WTC11 (cell line): ENCODE measurements around the gene TPRG1L. TPM values are rescaled to one million over a fixed set of nuclear protein-coding genes. Genes with fewer than 3 reads are reported as not detected.
A peak's percentile ranks its signal among the peaks of the same experiment; 100 is the strongest.

Experiments
- ATAC-seq: fragments of 200-7000 bp; cut with Tn5 transposase; 2 replicates; pipeline ENCODE4 v1.10.0; 2021; ENCODE audit warnings: mild to moderate bottlenecking, moderate library complexity
- CTCF ChIA-PET: fragments of 300-600 bp; sonication (Branson Sonifier 250); formaldehyde crosslinking; loops from one replicate; lab custom pipeline; 2021; ENCODE audit warnings: antibody characterized with exemption; lab: Charles Lee
- POLR2A ChIA-PET: fragments of 350-600 bp; sonication (Branson Sonifier 250); formaldehyde crosslinking; loops from one replicate; lab custom pipeline; 2021; ENCODE audit warnings: antibody characterized with exemption; lab: Charles Lee
- DNase-seq: peaks from one replicate; pipeline ENCODE4 v3.0.0; 2021; ENCODE audit warnings: low spot score
- H3K27ac Mint-ChIP-seq: 2 replicates; pipeline ENCODE4 v1.8.0; 2021; ENCODE audit warnings: mixed read lengths
- H3K27me3 Mint-ChIP-seq: 2 replicates; pipeline ENCODE4 v1.8.0; 2021; ENCODE audit warnings: low read depth, mild to moderate bottlenecking, moderate library complexity, mixed read lengths
- H3K36me3 Mint-ChIP-seq: 2 replicates; pipeline ENCODE4 v1.8.0; 2021; ENCODE audit warnings: mixed read lengths
- H3K4me1 Mint-ChIP-seq: 2 replicates; pipeline ENCODE4 v1.8.0; 2022; ENCODE audit warnings: mixed read lengths
- H3K4me3 Mint-ChIP-seq: 2 replicates; pipeline ENCODE4 v1.8.0; 2021; ENCODE audit warnings: mild to moderate bottlenecking, moderate library complexity, mixed read lengths
- H3K9me3 Mint-ChIP-seq: 2 replicates; pipeline ENCODE4 v1.8.0; 2021; ENCODE audit warnings: mixed read lengths
- MXD4 ChIP-seq: fragments of 250-450 bp; sonication (Bioruptor Pico); IDR thresholded peaks from 2 replicates; pipeline ENCODE4 v1.8.0; 2021; ENCODE audit warnings: mild to moderate bottlenecking, moderate library complexity, borderline replicate concordance
- NR1H2 ChIP-seq: sonication (generic); formaldehyde crosslinking; IDR thresholded peaks from 2 replicates; pipeline ENCODE4 v1.9.0; 2021; ENCODE audit warnings: mild to moderate bottlenecking, moderate library complexity, missing genetic modification reagents
- NR2C2 ChIP-seq: sonication (generic); formaldehyde crosslinking; IDR thresholded peaks from 2 replicates; pipeline ENCODE4 v1.8.0; 2022; ENCODE audit warnings: mild to moderate bottlenecking, missing genetic modification reagents
- ZNF263 ChIP-seq: sonication (generic); formaldehyde crosslinking; IDR thresholded peaks from 2 replicates; pipeline ENCODE4 v1.8.1; 2022; ENCODE audit warnings: low read depth, mild to moderate bottlenecking, moderate library complexity, missing genetic modification reagents
- total RNA-seq: library from RNA; stranded (reverse); gene quantifications from 3 replicates; pipeline ENCODE4 v1.2.3, GENCODE V29; 2021
- TF ChIP-seq, protein P1 (sequence below): sonication (generic); formaldehyde crosslinking; IDR thresholded peaks from 2 replicates; pipeline ENCODE4 v1.8.1; 2023; ENCODE audit warnings: mild to moderate bottlenecking, missing genetic modification reagents
- TF ChIP-seq, protein P2 (sequence below): fragments of 200-600 bp; IDR thresholded peaks from 2 replicates; pipeline ENCODE4 v1.8.0; 2022; ENCODE audit warnings: antibody characterized with exemption
- TF ChIP-seq, protein P3 (sequence below): fragments of 250-450 bp; sonication (Bioruptor Pico); IDR thresholded peaks from 2 replicates; pipeline ENCODE4 v2.1.2; 2022; ENCODE audit warnings: mild to moderate bottlenecking, moderate library complexity
- TF ChIP-seq, protein P4 (sequence below): sonication (generic); formaldehyde crosslinking; IDR thresholded peaks from 2 replicates; pipeline ENCODE4 v1.8.1; 2023; ENCODE audit warnings: mild to moderate bottlenecking, missing genetic modification reagents, borderline replicate concordance

TPRG1L gene
- total RNA-seq, 1 experiment from 2014 or later, result 20.9 TPM

DNA sequence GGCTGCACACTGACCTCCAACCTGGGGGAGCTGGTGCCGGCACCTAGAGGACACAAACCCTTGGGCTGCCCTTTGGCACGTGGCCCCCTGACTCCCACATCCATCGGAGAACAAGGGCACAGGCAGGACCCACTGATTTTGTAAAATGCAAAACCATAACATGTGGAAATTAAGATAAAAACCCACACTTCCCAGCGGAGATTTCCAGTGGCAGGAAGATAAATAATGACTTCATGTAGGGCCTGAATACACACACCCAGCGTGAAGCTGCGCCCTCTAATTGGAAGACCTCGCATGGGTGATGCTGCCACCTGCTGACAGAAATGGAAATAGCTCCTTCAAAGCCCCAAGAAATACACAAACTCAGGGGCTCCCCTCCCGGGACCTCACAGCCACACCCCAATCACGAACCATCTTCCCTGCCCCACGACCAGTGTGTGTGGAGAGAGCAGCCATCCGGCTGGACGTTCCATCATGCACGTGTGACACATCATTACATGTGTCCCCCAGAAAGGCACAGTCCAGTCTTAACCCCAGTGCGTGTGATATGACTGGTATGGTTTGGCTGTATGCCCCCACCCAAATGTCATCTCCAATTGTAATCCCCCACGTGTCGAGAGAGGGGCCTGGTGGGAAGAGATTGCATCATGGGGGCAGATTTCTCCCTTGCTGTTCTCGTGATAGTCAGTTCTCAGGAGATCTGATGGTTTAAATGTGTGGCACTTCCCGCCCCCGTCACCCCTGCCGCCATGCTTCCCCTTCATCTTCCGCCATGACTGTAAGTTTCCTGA, 5.7 kb upstream of the TPRG1L start:
- ChIA-PET POLR2A (interaction anchor here (1.0 kb wide), 1 partner anchor 128 kb away, joined by 4 read pairs; no protein-coding TSS in a partner anchor), CTCF (interaction anchor here (0.5 to 3.9 kb wide), 64 partner anchors 9 to 1419 kb away, joined by 3 to 86 read pairs (median 4); partner anchors contain the start of genes MEGF6 and TP73)
- Mint-ChIP-seq H3K27ac (no peak overlapping the region), H3K4me3 (no peak overlapping the region), H3K27me3 (peaks cover 8% of the 10 kb centered on the region), H3K4me1 (peaks cover 24% of the 10 kb centered on the region), H3K36me3 (no peaks in the 10 kb centered on the region), H3K9me3 (no peaks in the 10 kb centered on the region)
- TF ChIP-seq ZNF263 (CRISPR knock-in tag) (no peak), MXD4 (CRISPR knock-in tag) (no peak)
- TF ChIP-seq, protein P1, sequence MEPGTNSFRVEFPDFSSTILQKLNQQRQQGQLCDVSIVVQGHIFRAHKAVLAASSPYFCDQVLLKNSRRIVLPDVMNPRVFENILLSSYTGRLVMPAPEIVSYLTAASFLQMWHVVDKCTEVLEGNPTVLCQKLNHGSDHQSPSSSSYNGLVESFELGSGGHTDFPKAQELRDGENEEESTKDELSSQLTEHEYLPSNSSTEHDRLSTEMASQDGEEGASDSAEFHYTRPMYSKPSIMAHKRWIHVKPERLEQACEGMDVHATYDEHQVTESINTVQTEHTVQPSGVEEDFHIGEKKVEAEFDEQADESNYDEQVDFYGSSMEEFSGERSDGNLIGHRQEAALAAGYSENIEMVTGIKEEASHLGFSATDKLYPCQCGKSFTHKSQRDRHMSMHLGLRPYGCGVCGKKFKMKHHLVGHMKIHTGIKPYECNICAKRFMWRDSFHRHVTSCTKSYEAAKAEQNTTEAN (CRISPR knock-in tag), result no peak
- TF ChIP-seq, protein P2, sequence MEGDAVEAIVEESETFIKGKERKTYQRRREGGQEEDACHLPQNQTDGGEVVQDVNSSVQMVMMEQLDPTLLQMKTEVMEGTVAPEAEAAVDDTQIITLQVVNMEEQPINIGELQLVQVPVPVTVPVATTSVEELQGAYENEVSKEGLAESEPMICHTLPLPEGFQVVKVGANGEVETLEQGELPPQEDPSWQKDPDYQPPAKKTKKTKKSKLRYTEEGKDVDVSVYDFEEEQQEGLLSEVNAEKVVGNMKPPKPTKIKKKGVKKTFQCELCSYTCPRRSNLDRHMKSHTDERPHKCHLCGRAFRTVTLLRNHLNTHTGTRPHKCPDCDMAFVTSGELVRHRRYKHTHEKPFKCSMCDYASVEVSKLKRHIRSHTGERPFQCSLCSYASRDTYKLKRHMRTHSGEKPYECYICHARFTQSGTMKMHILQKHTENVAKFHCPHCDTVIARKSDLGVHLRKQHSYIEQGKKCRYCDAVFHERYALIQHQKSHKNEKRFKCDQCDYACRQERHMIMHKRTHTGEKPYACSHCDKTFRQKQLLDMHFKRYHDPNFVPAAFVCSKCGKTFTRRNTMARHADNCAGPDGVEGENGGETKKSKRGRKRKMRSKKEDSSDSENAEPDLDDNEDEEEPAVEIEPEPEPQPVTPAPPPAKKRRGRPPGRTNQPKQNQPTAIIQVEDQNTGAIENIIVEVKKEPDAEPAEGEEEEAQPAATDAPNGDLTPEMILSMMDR, result peak; percentile 77
- ATAC-seq (peak; percentile 81), DNase-seq (peak; percentile 78)

DNA sequence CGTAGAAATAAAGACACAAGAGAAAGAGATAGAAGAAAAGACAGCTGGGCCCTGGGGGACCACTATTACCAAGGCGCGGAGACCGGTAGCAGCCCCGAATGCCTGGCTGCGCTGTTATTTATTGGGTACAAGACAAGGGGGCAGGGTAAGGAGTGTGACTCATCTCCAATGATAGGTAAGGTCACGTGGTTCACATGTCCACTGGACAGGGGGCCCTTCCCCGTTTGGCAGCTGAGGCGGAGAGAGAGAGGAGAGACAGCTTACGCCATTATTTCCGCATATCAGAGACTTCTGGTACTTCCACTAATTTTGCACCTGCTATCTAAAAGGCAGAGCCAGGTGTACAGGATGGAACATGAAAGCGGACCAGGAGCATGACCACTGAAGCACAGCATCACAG, 4.1 kb upstream of the TPRG1L start:
- POLR2A ChIA-PET, result no interaction called here
- peaks cover 8% of the 10 kb centered on the region for H3K27me3 Mint-ChIP-seq
- ATAC-seq (no peak), DNase-seq (no peak)
- CTCF ChIA-PET, result interaction anchor here (0.9 to 4.2 kb wide), 20 partner anchors 10 to 168 kb away, joined by 3 to 86 read pairs (median 9); partner anchors contain the start of gene MEGF6
- no peaks in the 10 kb centered on the region for H3K9me3 Mint-ChIP-seq
- H3K4me3 Mint-ChIP-seq, result no peak overlapping the region
- H3K4me1 Mint-ChIP-seq, result peaks cover 16% of the 10 kb centered on the region
- TF ChIP-seq, protein P3, sequence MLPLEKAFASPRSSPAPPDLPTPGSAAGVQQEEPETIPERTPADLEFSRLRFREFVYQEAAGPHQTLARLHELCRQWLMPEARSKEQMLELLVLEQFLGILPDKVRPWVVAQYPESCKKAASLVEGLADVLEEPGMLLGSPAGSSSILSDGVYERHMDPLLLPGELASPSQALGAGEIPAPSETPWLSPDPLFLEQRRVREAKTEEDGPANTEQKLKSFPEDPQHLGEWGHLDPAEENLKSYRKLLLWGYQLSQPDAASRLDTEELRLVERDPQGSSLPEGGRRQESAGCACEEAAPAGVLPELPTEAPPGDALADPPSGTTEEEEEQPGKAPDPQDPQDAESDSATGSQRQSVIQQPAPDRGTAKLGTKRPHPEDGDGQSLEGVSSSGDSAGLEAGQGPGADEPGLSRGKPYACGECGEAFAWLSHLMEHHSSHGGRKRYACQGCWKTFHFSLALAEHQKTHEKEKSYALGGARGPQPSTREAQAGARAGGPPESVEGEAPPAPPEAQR (CRISPR knock-in tag), result no peak
- TF ChIP-seq, protein P4, sequence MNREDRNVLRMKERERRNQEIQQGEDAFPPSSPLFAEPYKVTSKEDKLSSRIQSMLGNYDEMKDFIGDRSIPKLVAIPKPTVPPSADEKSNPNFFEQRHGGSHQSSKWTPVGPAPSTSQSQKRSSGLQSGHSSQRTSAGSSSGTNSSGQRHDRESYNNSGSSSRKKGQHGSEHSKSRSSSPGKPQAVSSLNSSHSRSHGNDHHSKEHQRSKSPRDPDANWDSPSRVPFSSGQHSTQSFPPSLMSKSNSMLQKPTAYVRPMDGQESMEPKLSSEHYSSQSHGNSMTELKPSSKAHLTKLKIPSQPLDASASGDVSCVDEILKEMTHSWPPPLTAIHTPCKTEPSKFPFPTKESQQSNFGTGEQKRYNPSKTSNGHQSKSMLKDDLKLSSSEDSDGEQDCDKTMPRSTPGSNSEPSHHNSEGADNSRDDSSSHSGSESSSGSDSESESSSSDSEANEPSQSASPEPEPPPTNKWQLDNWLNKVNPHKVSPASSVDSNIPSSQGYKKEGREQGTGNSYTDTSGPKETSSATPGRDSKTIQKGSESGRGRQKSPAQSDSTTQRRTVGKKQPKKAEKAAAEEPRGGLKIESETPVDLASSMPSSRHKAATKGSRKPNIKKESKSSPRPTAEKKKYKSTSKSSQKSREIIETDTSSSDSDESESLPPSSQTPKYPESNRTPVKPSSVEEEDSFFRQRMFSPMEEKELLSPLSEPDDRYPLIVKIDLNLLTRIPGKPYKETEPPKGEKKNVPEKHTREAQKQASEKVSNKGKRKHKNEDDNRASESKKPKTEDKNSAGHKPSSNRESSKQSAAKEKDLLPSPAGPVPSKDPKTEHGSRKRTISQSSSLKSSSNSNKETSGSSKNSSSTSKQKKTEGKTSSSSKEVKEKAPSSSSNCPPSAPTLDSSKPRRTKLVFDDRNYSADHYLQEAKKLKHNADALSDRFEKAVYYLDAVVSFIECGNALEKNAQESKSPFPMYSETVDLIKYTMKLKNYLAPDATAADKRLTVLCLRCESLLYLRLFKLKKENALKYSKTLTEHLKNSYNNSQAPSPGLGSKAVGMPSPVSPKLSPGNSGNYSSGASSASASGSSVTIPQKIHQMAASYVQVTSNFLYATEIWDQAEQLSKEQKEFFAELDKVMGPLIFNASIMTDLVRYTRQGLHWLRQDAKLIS, result no peak
- TF ChIP-seq, protein P2, result no peak
- TF ChIP-seq NR1H2 (CRISPR knock-in tag) (no peak), NR2C2 (CRISPR knock-in tag) (no peak)
- no peaks in the 10 kb centered on the region for H3K36me3 Mint-ChIP-seq
- H3K27ac Mint-ChIP-seq, result no peak overlapping the region
